NCI-H128 (cell line): ENCODE measurements around the gene PDS5B.
"Not testable (repeated sequence)": the region's sequence is repeated elsewhere in the genome, so short reads cannot be mapped to it uniquely, and the experiment has no call there.

ENCODE experiments used
- DNase-seq: peaks from one replicate; lab custom pipeline; 2025; ENCODE audit not compliant: unreplicated experiment; lab: John Stamatoyannopoulos, UW

PDS5B gene

DNA sequence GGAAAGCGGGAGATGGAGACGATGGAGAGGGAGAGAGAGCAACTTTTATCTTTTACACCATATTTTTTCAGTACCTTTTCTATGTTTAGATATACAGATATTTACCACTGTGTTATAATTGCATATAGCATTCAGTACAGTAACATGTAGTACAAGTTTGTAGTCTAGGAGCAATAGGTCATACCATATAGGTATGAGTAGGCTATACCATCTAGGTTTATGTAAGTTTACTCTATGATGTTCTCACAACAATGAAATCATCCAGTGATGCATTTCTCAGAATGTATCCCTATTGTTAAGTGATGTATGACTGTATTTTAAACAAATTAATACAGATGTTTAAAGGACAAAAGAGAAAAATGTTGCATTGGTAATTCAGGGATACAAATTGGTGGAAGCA is 136.1 kb downstream of the PDS5B start:
- DNase-seq: no peak

DNA sequence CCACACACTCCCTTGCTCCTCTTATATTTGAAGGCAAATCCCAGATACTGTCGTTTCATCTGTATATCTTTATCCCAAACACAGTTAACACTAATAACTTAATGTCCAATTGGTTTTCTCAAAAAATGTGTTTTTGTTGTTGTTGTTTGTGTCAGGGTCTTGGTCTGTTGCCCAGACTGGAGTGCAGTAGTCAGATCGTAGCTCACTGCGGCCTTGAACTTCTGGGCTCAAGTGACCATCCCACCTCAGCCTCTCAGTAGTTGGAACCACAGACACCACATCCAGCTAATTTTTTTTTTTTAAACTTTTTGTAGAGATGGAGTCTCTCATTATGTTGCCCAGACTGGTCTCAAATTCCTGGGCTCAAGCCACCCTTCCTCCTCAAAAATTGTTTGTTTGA is 137.7 kb downstream of the PDS5B start:
- no peak for DNase-seq

DNA sequence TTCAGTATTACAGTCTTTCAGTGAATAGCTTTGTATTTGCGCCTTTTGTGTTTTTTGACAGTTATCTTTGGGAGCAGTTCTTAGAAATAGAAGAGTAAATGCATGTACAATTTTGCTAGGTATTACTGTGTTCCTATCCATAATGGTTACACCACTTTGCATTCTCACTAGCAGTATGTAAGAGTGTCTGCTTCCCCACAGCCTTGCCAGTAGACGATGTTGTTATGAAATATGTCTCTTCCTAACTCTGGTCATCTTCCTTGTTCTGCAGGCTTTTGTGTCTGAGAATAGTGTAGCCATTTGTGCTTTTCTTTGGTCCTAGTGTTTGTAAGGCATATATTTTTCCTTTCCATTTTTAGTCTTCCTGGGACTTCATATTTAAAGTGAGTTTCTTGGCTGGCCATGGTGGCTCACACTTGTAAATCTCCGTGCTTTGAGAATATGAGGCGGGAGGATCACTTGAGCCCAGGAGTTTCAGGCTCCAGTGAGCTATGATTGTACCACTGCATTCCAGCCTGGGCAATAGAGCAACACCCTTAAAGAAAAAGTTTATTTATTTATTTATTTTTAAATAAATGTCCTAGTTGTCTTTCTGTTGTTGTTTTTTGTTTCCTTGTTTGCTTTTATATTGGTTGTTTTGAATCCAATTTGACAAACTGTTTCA is 140.3 kb downstream of the PDS5B start:
- DNase-seq: no peak

DNA sequence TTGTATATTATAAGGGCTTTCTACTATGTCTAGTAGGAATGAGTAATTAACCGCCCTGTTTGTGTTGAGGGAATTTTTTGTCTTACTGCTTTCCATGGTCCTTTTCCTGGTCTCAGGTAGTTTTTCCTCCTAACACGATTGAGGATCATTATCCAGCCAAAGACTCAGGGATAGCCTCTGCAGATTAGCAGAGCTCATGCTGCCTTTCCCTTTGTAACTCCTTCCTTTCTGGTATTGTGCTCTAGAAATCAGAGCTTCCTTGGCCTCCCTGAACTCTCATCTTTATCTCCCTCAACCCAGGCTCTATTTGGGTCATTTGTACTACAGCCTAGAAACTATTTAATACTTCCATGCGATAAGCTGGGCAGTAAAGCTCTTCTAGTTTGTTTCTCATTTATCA is 142.1 kb downstream of the PDS5B start:
- no peak for DNase-seq

DNA sequence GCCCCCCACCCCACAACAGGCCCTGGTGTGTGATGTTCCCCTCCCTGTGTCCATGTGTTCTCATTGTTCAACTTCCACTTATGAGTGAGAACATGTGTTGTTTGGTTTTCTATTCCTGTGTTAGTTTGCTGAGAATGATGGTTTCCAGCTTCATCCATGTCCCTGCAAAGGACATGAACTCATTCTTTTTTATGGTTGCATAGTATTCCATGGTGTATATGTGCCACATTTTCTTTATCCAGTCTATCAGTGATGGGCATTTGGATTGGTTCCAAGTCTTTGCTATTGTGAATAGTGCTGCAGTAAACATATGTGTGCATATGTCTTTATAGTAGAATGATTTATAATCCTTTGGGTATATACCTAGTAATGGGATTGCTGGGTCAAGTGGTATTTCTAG is 142.8 kb downstream of the PDS5B start:
- DNase-seq: not testable (repeated sequence)

DNA sequence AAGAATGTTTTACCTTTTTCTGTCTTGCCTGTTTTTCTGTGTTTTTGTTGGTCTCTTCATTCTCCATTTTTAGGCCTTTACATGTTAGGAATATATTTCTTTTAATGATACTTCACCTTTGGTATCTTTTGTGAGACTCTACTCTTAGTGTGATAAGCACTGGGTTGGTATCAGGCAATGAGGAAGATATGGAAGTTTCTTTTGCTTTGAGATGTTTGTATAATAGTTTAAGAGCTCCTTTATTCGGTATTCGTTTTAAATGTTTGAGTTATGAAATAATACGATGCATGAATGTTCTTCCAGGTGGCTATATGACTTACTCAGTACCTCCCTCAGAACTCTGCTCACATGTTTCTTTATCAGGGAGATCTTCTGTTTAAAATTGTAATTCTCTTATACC is 144.8 kb downstream of the PDS5B start:
- DNase-seq: no peak

DNA sequence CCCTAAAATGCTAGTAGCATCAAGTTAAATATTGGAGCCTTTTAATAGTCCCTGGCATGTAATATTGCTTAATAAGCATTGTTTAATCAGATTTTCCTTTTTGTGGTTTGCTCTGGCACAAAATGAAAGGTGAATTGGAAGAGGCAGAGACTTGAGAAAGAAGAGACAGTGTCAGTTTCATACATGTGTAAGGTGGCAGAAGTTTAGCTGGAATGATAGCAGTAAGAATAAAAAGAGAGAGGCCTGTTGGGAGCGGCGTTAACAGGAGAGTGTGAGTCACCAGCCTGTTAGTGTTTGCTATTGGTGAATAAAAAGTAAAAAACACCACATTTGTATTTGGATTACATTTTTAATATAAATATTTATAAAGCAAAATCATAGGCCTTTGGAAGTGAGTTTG is 145.3 kb downstream of the PDS5B start:
- no peak for DNase-seq

DNA sequence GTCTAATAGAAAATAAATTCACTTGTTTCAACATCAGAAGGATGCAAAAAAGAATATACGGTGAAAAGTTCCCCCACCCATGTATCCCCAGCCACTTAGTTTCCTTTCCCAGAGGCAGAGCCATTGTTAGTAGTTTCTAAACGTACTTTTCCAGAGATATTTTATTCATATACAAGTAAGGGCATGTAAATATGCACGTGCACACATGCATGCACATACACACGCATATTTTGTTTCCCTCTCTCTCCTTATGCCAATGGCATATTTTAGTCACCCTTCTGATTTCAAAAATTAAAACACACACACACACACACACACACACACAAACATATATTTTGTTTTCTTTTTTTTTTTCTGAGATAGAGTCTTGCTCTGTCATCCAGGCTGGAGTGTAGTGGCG is 147.4 kb downstream of the PDS5B start:
- no peak for DNase-seq

DNA sequence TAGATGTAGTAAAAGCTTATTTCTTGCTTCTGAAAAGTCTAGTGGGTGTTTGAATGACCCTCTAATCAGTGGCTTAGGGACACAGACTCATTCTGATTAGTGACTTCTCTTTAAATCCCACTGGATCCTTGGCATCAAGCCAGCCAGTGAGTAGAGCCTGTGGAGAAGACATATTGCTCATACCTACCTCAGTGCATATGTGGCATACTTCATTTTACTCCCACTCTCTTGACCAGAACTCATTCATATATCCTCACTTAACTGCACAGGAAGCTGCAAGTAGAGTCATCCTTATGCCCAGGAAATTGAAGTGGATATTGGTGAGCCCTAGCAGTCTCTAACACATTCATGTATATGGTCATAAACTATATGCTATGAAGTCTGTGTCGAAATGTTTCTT is 148.3 kb downstream of the PDS5B start:
- no peak for DNase-seq

DNA sequence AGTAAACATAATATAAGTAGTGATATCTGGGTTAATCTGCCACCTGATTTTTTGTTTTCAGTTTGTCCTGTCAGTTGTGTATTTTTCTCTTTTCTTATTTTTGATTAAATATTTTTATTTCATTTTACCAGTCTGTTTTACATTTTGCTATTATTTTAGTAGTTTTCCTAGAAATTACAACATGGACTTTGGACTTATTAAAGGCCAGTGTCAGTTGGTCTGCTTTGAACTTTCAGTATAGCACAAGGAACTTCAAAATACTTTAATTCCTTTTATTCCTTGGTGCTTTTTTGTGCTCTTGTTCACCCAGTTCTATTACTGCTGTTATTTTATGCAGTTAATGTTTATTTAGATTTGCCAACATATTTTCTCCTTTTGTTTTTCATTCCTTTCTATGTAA is 149.6 kb downstream of the PDS5B start:
- no peak for DNase-seq

DNA sequence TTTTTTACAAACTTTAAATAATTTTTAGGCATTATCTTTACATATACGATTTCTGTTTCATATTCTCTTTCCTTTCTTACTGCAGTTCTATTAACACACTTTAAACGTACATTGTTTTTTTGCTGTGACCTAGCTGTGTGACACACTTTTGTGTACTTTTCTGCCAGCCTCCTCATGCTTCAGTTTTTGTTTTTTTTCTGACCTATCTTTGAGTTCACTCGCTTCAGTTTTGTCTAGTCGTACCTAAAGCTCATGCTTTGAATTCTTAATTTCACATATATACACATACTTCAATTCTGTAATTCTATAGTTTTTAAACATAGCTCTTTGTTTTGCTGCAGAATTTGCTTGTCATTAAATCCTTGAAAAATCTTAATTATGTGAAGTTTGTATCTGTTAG is 150.4 kb downstream of the PDS5B start:
- DNase-seq: no peak

DNA sequence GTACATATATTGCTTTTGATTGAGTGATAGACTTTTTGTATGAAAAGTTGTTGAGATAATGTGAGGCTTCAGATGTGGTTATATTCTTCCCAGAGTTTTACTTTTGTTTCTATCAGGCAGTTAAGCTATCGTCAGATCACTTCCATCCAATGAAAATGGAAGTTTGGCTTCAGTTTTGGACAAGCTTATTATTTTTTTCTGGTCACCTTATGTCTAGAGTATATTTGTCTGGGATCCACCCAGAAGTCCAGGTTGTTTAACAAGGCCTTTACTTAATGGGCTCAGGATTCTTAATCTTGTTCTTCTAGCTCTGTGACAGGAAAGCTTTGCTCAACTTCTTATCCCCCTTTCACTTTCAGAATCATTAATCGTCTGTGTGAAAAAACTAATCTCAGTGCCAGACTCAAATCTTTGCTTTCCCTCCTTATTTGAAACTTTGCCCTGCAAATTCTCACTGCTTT is 150.9 kb downstream of the PDS5B start:
- DNase-seq: no peak

DNA sequence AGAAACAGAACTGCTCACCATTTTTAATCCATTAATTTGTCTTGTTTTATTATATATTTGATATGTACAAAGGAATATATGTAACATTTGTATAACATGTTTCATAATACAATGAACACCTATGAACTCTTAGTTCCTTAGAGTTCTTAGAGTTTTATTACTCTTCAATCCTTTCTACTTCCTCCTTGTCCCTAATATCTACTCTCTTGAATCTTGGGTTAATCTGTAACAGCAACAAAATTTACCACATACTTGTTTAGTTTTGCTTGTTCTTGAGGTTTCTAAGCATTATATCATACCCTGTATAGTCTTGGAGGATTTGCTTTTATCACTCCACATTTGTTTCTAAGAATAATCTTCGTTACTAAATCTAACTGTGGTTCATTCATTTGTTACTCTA is 151.4 kb downstream of the PDS5B start:
- no peak for DNase-seq

DNA sequence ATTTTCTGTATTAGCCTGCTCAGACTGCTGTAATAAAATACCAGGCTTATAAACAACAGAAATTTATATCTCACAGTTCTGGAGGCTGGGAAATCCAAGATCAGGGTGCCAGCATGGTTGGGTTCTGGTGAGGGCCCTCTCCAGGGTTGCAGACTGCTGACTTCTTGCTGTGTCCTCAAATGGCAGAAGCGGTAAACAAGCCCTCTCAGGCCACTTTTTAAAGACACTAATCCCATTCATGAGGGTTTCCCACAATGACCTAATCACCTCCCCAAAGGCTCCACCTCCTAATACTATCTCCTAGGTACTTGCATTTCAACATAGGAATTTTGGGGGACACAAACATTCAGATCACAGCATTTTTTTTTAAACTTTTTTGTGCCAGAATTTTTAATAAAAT is 159.3 kb downstream of the PDS5B start:
- DNase-seq: no peak

DNA sequence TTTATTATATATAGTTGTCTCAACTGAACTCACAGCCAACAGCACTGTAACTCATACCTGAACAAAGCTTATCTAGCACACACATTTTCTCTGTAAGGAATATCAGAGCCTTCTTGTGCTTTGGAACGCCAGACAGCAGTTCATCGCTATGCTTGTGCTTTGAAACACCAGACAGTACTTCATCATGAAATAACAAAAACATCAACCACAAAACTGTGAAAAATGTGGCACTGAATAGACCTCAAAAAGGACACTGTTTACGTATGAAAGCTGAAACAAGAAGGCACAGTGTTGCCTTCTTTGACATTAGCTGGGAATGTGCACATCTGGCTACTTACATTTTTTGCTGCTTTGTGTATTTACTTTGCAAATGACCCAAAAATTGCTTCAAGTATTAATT is 160.2 kb downstream of the PDS5B start:
- no peak for DNase-seq

DNA sequence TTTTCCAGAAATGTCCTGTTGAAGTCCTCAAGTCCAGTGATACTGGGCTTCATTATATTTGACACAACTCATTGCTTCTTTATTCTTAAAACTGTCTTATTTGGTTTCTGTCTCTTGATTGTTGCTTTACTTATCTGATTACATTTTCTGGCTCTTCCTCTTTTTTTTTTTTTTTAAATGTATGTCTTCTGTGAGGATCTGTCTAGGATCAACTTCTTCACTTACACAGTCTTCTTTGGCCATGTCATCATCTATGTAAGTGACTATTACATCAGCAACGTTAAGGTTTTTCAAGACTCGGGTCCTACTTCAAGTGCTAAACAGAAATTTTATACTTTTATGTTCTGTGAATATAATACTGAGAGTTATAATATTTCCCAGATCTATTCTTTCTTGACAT is 162.1 kb downstream of the PDS5B start:
- no peak for DNase-seq

DNA sequence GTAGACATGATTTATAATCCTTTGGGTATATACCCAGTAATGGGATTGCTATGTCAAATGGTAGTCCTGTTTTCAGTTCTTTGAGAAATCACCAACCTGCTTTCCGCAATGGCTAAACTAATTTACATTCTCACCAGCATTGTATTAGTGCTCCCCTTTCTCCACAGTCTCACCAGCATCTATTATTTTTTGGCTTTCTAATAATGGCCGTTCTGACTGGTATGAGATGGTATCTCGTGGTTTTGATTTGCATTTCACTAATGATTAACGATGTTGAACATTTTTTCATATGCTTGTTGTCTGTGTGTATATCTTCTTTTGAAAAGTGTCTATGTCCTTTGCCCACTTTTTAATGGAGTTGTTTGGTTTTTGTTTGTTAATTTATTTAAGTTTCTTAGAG is 165.1 kb downstream of the PDS5B start:
- no peak for DNase-seq

DNA sequence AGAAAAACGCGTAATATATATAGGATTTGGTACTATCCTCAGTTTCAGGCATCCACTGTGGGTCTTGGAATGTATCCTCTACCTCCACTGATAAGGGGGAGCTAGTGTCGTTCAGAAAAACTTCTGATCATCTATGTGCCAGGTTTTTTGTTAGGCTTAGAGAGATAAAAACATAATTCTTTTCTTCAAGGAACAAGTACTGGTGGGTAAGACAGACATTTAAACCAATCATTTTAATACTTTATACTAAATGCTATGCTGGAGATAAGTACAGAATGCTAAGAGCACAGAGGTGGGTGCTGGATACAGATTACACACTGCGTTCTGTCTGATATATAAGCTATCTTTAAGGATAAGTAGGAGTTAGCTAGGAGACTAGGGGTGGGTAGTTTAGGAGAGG is 166.1 kb downstream of the PDS5B start:
- DNase-seq: no peak

DNA sequence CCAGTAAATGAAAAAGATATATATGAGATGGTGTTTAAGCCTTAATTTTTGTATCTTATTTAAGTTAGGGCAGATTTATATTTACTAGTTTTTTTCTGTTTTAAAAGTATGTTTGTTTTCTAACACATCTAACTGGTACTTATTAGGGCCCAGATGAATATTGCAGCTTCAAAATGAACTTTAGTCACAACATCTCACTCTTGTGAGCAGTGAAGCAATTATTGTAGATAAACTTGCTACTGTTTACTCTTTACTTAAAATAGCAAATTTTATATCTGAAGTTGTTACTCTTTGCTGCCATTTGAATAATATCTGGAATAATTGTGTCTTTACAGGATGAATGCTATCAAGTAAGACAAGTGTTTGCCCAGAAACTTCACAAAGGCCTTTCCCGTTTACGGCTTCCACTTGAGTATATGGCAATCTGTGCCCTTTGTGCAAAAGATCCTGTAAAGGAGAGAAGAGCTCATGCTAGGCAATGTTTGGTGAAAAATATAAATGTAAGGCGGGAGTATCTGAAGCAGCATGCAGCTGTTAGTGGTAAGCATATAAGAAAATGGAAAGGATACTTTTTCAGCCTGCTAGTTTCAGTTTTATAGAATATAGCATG is 166.8 kb downstream of the PDS5B start:
- no peak for DNase-seq

DNA sequence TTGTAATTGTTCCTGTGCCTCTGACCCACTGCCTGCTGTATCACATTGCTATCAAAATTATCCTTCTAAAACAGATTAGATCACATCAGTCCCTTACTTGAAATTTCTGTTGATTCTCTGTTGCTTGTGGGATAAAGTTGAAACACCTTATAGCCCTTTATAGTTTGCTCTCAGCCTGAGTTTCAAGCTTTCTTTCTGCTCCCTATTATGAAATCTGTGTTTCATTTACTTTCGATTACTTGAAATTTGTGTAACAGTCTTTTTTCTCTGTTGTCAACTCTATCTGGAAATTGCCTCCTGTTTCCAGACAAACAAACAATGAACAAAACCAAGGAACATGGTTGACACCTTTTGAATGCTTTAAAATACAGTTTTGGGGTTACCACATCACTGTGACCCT is 167.9 kb downstream of the PDS5B start:
- no peak for DNase-seq

DNA sequence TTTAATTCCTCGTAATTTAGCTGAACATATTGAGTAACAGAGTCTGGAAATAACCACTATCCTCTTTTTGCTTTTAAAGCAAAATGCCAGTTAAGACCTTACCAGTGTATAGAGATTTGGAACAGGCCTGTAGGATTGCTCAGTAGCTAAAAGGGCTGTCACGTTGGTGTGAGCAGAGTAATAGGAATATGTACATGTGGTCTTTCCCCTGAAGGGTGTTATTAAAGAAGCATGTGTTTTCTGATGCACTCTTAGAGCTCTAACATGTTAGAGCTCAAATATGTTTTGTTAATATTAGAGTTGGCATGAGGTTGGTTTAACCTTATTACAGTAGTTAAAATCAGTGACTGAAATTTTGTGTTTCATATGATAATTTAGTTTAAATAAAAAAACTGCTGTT is 172.9 kb downstream of the PDS5B start:
- DNase-seq: no peak

DNA sequence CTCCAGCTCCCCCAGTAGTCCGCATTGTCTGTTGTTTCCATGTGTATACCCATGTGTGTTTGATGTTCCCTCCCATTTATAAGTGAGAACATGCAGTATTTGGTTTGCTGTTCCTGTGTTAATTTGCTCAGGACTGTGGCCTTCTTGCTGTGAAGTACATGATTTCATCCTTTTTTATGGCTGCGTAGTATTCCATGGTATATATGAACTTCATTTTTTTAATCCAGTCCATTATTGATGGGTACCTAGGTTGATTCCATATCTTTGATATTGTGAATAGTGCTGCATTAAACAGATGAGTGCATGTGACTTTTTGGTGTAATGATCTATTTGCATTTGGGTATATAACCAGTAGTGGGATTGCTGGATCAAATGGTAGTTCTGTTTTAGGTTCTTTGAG is 175.2 kb downstream of the PDS5B start:
- no peak for DNase-seq

DNA sequence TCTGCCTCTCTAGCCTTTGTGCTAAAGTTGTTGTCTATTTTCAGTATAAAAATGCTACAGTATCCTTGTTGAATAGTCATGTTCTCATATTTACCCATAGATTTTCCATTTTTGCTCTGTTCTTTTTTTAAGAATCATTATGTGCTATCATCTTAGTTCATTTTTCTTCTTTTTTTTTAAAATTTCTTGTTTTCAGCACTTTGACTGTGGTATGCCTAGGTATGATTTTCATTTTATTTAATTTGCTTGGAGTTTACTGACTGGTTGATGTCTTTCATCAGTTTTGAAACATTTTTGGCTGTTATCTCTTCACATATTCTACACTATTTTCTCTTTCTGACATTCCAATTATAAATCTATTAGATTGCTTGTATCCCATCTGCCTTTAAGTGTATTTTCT is 192.9 kb downstream of the PDS5B start:
- DNase-seq: no peak
